Activated T-cell treated with anti-CD3 and anti-CD28 coated beads for 24 hours (primary cell): ENCODE results near the gene BHLHE40.
"Not testable (repeated sequence)": the region's sequence is repeated elsewhere in the genome, so short reads cannot be mapped to it uniquely, and the experiment has no call there.

ENCODE experiments used
- DNase-seq: peaks from one replicate; pipeline ENCODE4 v3.0.0-alpha.2; 2020; ENCODE audit warnings: low read depth

BHLHE40 gene

GRCh38 chr3:4963669-4964570, 15.3 kb upstream of the BHLHE40 start:
- no peak for DNase-seq

- DNase-seq: not testable (repeated sequence)
Observed at GRCh38 chr3:4966006-4966405, 13.2 kb upstream of the BHLHE40 start.

GRCh38 chr3:4967683-4968082, 11.6 kb upstream of the BHLHE40 start:
- not testable (repeated sequence) for DNase-seq

- DNase-seq: not testable (repeated sequence)
Observed at GRCh38 chr3:4971437-4971836, 7.8 kb upstream of the BHLHE40 start.

- DNase-seq: no peak
Observed at GRCh38 chr3:4971838-4972237, 7.4 kb upstream of the BHLHE40 start.

- no peak for DNase-seq
Observed at GRCh38 chr3:4972652-4973643, 6.3 kb upstream of the BHLHE40 start.

GRCh38 chr3:4974154-4974553, 5.1 kb upstream of the BHLHE40 start:
- DNase-seq: no peak

- peak; percentile 42 for DNase-seq
Observed at GRCh38 chr3:4976109-4976508, 3.1 kb upstream of the BHLHE40 start.

- DNase-seq: peak; percentile 46
Observed at GRCh38 chr3:4977001-4977852, 2.0 kb upstream of the BHLHE40 start.

- peak; percentile 39 for DNase-seq
Observed at GRCh38 chr3:4977853-4978203, 1.4 kb upstream of the BHLHE40 start.

GRCh38 chr3:4978204-4978965, 852 bp upstream of the BHLHE40 start:
- peak; percentile 83 for DNase-seq

- peak; percentile 84 for DNase-seq
Observed at GRCh38 chr3:4978966-4979427, 240 bp upstream of the BHLHE40 start.

GRCh38 chr3:4980229-4981203, 1.3 kb downstream of the BHLHE40 start:
- peak; percentile 86 for DNase-seq

GRCh38 chr3:4981294-4981664, 2.0 kb downstream of the BHLHE40 start:
- DNase-seq: no peak

GRCh38 chr3:4981665-4982494, 2.6 kb downstream of the BHLHE40 start:
- DNase-seq: no peak

- no peak for DNase-seq
Observed at GRCh38 chr3:4982773-4983738, 3.8 kb downstream of the BHLHE40 start.

- DNase-seq: peak; percentile 72
Observed at GRCh38 chr3:4983739-4984510, 4.7 kb downstream of the BHLHE40 start.
